ENCODE results near the gene CACNG7.

DNA sequence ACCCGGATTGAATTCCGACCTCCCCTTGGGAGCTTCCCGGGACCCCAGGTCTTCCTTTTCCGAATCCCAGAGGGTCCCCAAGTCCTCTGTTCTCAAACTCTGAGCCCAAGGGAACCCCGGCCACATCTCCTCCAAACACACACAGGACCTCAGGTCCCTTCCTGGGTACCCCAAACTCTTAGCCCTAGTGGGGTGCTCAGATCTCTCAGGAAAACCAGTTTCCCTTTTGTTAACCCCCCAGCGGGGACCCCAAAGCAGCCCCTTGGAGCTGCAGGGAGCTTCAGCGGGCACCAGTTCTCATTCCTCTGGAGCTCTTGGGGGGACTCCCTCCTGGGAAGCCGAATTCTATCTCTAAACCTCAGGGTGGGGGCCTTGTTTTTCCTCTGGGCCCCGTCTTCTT is 83.1 kb downstream of the CACNG7 start:
- TF ChIP-seq POLR2A (IDR thresholded peaks at IDR 0.05; ENCODE audit: low read depth, low read length) (no peak), POLR2AphosphoS5 (IDR thresholded peaks at IDR 0.05; ENCODE audit: low read depth, low read length) (no peak)
